ENCODE measurements around the gene BCL7B. TPM values are rescaled to one million over a fixed set of nuclear protein-coding genes. Genes with fewer than 3 reads are reported as not detected.

The BCL7B gene
- total RNA-seq, 1 donor from 2014 or later = 82.9 TPM

DNA sequence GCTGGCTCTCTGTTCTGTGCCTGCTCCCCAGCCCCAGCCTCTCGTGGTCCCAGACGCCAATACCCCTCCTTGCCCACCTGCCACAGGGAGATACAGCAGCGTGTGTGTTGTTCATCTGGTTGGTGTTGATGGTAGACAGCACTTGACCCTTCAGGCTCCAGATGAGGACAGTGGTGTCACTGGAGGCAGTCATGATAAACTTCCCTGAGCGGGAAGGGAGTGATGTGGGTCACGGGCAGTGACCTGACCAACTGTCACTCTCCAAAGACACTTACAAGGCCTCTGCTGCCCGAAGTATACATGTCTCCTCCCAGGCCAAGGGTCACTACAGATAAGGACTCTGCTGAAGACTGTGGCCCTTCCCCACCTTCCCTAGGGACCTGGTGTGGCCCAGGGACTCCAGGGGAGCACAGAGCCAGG lies 15.3 kb upstream of the BCL7B start:
- Histone ChIP-seq H3K4me3 (no peak overlapping the region), H3K9me3 (replicated peaks) (no peaks in the 10 kb centered on the region), H3K27me3 (ENCODE audit: low read depth) (no peaks in the 10 kb centered on the region), H3K36me3 (peaks cover 61% of the 10 kb centered on the region), H3K27ac (replicated peaks) (no peak overlapping the region), H3K4me1 (peaks cover 16% of the 10 kb centered on the region)
- TF ChIP-seq, protein P1, sequence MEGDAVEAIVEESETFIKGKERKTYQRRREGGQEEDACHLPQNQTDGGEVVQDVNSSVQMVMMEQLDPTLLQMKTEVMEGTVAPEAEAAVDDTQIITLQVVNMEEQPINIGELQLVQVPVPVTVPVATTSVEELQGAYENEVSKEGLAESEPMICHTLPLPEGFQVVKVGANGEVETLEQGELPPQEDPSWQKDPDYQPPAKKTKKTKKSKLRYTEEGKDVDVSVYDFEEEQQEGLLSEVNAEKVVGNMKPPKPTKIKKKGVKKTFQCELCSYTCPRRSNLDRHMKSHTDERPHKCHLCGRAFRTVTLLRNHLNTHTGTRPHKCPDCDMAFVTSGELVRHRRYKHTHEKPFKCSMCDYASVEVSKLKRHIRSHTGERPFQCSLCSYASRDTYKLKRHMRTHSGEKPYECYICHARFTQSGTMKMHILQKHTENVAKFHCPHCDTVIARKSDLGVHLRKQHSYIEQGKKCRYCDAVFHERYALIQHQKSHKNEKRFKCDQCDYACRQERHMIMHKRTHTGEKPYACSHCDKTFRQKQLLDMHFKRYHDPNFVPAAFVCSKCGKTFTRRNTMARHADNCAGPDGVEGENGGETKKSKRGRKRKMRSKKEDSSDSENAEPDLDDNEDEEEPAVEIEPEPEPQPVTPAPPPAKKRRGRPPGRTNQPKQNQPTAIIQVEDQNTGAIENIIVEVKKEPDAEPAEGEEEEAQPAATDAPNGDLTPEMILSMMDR (IDR thresholded peaks at IDR 0.05; ENCODE audit: borderline replicate concordance) = no peak
- no peak for DNase-seq
- intact Hi-C loops (cut with micrococcal nuclease) = no loop called here

- DNase-seq = no peak
Measured at GRCh38 chr7:73570977-73571376, 13.5 kb upstream of the BCL7B start.

GRCh38 chr7:73570521-73570920 lies 13.0 kb upstream of the BCL7B start:
- DNase-seq = no peak
- Histone ChIP-seq H3K9me3 (replicated peaks) (no peaks in the 10 kb centered on the region), H3K4me3 (no peak overlapping the region), H3K27ac (replicated peaks) (no peak overlapping the region), H3K27me3 (ENCODE audit: low read depth) (no peaks in the 10 kb centered on the region), H3K36me3 (peaks cover 61% of the 10 kb centered on the region), H3K4me1 (no peaks in the 10 kb centered on the region)
- intact Hi-C loops (cut with micrococcal nuclease) = no loop called here
- TF ChIP-seq, protein P1 (IDR thresholded peaks at IDR 0.05; ENCODE audit: borderline replicate concordance) = no peak

More at GRCh38 chr7:73570977-73571376, 13.5 kb upstream of the BCL7B start:
- Histone ChIP-seq H3K4me3 (no peak overlapping the region), H3K27ac (replicated peaks) (no peak overlapping the region), H3K9me3 (replicated peaks) (no peaks in the 10 kb centered on the region), H3K4me1 (no peaks in the 10 kb centered on the region), H3K27me3 (ENCODE audit: low read depth) (no peaks in the 10 kb centered on the region), H3K36me3 (peaks cover 61% of the 10 kb centered on the region)
- TF ChIP-seq, protein P1 (IDR thresholded peaks at IDR 0.05; ENCODE audit: borderline replicate concordance) = no peak
- intact Hi-C loops (cut with micrococcal nuclease) = no loop called here

DNA sequence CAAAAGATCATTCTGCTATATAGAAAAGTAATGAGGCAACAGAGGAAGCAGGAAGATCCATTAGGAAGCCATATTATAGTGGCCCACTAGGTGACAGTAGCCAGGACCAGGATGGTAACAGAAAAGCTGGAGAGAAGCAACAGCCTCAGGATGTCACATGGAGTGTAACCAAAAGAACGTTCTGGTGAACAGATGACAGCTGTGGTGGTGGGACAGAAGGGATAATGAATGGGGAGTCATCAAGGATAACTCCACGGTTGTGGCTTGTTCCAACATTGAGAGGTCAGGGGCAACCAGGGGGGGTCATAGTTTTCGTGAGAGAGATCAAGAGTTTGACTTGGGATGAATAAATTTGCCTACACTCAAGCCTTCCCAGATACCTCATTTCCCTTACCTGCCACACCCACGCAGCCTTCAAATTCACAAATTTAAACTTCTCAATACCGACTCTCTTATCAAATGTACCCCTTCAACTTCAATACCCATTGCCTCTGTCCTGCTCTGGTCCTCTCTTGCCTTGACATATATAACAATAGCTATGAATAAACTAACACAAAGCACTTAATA lies 11.6 kb upstream of the BCL7B start:
- no peaks in the 10 kb centered on the region for H3K27me3 ChIP-seq (ENCODE audit: low read depth)
- peaks cover 52% of the 10 kb centered on the region for H3K36me3 ChIP-seq
- H3K27ac ChIP-seq (replicated peaks) = no peak overlapping the region
- H3K9me3 ChIP-seq (replicated peaks) = no peaks in the 10 kb centered on the region
- intact Hi-C loops (cut with micrococcal nuclease) = no loop called here
- TF ChIP-seq, protein P1 (IDR thresholded peaks at IDR 0.05; ENCODE audit: borderline replicate concordance) = no peak
- no peak for DNase-seq
- no peak overlapping the region for H3K4me3 ChIP-seq
- H3K4me1 ChIP-seq = no peaks in the 10 kb centered on the region

- Histone ChIP-seq H3K9me3 (replicated peaks) (no peaks in the 10 kb centered on the region), H3K4me3 (no peak overlapping the region), H3K27ac (replicated peaks) (no peak overlapping the region), H3K27me3 (ENCODE audit: low read depth) (no peaks in the 10 kb centered on the region), H3K36me3 (peaks cover 41% of the 10 kb centered on the region), H3K4me1 (no peaks in the 10 kb centered on the region)
- DNase-seq = no peak
- intact Hi-C loops (cut with micrococcal nuclease) = no loop called here
- TF ChIP-seq, protein P1 (IDR thresholded peaks at IDR 0.05; ENCODE audit: borderline replicate concordance) = no peak
Measured at GRCh38 chr7:73567846-73568685, 10.6 kb upstream of the BCL7B start.

All from left ventricle myocardium inferior (tissue), 1 donor.